Endothelial cell (in vitro differentiated cells): ENCODE measurements around the gene BAG2. TPM values are rescaled to one million over a fixed set of nuclear protein-coding genes. Genes with fewer than 3 reads are reported as not detected.

ENCODE experiments used
- DNase-seq: peaks from one replicate; pipeline ENCODE4 v3.0.0; 2021; ENCODE audit warnings: low spot score
- H3K27ac Mint-ChIP-seq: one replicate; pipeline ENCODE4 v1.8.0; 2021; ENCODE audit warnings: mixed read lengths, inconsistent platforms; ENCODE audit not compliant: unreplicated experiment
- H3K27me3 Mint-ChIP-seq: one replicate; pipeline ENCODE4 v1.8.0; 2021; ENCODE audit warnings: mild to moderate bottlenecking, moderate library complexity, mixed read lengths, inconsistent platforms; ENCODE audit not compliant: unreplicated experiment
- H3K36me3 Mint-ChIP-seq: one replicate; pipeline ENCODE4 v1.8.0; 2021; ENCODE audit warnings: mild to moderate bottlenecking, low read depth, mixed read lengths, inconsistent platforms; ENCODE audit not compliant: unreplicated experiment
- H3K4me1 Mint-ChIP-seq: one replicate; pipeline ENCODE4 v1.8.0; 2021; ENCODE audit warnings: mild to moderate bottlenecking, mixed read lengths, inconsistent platforms; ENCODE audit not compliant: unreplicated experiment
- H3K4me3 Mint-ChIP-seq: one replicate; pipeline ENCODE4 v1.8.0; 2021; ENCODE audit warnings: mild to moderate bottlenecking, mixed read lengths, inconsistent platforms; ENCODE audit not compliant: unreplicated experiment
- H3K9me3 Mint-ChIP-seq: one replicate; pipeline ENCODE4 v1.8.0; 2021; ENCODE audit warnings: mixed read lengths, inconsistent platforms; ENCODE audit not compliant: unreplicated experiment
- total RNA-seq: library from RNA; stranded (reverse); fragmentation: NEBNext Ultra II Directional; extraction: Animal tissue kit (Norgen Biotek cat#: 25700); gene quantifications from one replicate; pipeline ENCODE4 v1.2.1, GENCODE V29; 2021; ENCODE audit not compliant: unreplicated experiment
- TF ChIP-seq, protein P1 (sequence below): fragments of 200-600 bp; sonication (generic); IDR thresholded peaks from one replicate; pipeline ENCODE4 v1.5.0; 2021; ENCODE audit warnings: antibody characterized with exemption; ENCODE audit not compliant: unreplicated experiment

Gene BAG2
- total RNA-seq, 1 donor from 2014 or later = 1.3 TPM

DNA sequence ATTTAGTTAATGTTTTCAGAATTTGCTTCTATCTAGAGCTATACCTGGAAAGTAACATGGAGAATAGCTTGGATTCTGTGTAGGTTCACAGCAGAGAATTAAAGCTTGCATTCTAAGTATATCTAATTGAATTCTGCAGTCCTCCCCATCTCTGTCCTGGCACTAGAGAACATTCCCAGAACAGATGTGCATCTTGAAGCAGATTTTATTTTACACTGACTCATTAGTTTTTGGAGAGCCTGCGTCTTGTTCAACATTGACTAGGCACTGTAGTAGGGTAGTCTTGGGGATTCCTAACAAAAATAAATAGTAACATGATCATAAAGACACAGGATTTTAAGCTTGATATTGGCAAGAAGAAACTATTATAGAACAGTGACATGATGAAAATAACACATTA lies 36.2 kb upstream of the BAG2 start:
- TF ChIP-seq, protein P1, sequence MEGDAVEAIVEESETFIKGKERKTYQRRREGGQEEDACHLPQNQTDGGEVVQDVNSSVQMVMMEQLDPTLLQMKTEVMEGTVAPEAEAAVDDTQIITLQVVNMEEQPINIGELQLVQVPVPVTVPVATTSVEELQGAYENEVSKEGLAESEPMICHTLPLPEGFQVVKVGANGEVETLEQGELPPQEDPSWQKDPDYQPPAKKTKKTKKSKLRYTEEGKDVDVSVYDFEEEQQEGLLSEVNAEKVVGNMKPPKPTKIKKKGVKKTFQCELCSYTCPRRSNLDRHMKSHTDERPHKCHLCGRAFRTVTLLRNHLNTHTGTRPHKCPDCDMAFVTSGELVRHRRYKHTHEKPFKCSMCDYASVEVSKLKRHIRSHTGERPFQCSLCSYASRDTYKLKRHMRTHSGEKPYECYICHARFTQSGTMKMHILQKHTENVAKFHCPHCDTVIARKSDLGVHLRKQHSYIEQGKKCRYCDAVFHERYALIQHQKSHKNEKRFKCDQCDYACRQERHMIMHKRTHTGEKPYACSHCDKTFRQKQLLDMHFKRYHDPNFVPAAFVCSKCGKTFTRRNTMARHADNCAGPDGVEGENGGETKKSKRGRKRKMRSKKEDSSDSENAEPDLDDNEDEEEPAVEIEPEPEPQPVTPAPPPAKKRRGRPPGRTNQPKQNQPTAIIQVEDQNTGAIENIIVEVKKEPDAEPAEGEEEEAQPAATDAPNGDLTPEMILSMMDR = no peak
- no peak overlapping the region for H3K4me3 Mint-ChIP-seq

GRCh38 chr6:57137350-57137749 lies 34.8 kb upstream of the BAG2 start:
- Mint-ChIP-seq H3K9me3 (no peaks in the 10 kb centered on the region), H3K27ac (no peak overlapping the region), H3K4me3 (no peak overlapping the region), H3K4me1 (no peaks in the 10 kb centered on the region), H3K36me3 (peaks cover 15% of the 10 kb centered on the region), H3K27me3 (no peaks in the 10 kb centered on the region)
- TF ChIP-seq, protein P1 = no peak
- no peak for DNase-seq

More for the DNA sequence above, 36.2 kb upstream of the BAG2 start:
- Mint-ChIP-seq H3K9me3 (no peaks in the 10 kb centered on the region), H3K27ac (no peak overlapping the region), H3K27me3 (no peaks in the 10 kb centered on the region), H3K36me3 (peaks cover 10% of the 10 kb centered on the region), H3K4me1 (no peaks in the 10 kb centered on the region)
- no peak for DNase-seq

- no peak for DNase-seq
- no peaks in the 10 kb centered on the region for H3K27me3 Mint-ChIP-seq
- no peak overlapping the region for H3K27ac Mint-ChIP-seq
- H3K9me3 Mint-ChIP-seq = no peaks in the 10 kb centered on the region
- TF ChIP-seq, protein P1 = no peak
- H3K4me1 Mint-ChIP-seq = no peaks in the 10 kb centered on the region
- no peak overlapping the region for H3K4me3 Mint-ChIP-seq
- peaks cover 21% of the 10 kb centered on the region for H3K36me3 Mint-ChIP-seq
These were observed 34.1 kb upstream of the BAG2 start for GRCh38 chr6:57138026-57138425.

DNA sequence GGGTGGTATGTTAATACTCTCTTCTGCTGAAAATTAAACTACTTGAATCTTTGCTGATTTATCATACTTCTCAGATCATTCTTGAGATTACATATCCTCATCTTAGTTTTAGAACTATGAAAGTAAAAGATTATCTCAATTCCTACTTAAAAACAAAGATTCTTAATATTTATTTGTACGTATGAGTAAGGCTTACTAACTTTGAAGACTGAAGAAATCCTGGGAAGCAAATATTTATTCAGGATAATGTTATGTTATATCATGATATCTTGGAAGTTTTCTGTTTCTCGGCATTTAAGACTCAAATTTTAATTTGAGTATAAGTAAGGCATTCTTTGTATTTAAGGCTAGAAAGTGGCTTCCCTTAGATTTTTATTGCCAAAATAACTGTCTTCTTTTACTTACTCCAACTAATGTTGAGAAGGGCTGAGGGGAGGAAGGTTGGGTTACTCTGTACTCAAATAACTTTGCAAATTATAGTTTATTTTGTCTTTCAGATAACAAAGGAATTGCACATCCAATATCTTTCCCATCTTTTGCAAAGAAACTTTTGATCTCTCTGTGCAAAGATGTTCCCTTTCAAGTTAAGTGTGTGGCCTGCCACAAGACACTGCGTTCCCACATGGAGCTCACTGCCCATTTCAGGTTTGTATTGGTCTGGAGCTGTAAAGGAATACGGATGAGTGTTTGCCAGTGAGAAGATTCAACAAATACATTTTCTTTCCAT lies 30.5 kb upstream of the BAG2 start:
- Mint-ChIP-seq H3K9me3 (no peaks in the 10 kb centered on the region), H3K36me3 (peaks cover 21% of the 10 kb centered on the region), H3K4me1 (no peaks in the 10 kb centered on the region), H3K4me3 (peak overlapping the region; percentile 0), H3K27me3 (no peaks in the 10 kb centered on the region), H3K27ac (no peak overlapping the region)
- TF ChIP-seq, protein P1 = no peak
- no peak for DNase-seq

DNA sequence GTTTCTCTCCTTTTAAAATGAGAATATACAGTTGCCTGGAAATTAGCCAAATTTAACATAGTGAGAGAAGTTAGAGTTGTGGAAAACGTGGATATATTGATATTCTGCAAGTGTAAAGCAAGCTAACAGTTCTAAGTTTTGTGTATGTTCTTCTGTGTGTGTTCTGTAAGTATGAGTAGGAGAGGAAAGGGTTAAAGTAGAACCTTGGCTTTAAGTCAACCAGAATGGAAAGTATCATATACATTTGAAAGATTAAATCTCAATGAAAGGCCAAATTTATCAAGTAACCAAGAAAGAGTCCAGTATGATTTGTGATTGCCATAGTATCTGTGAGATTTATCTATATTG lies 30.0 kb upstream of the BAG2 start:
- Mint-ChIP-seq H3K9me3 (no peaks in the 10 kb centered on the region), H3K36me3 (peaks cover 19% of the 10 kb centered on the region), H3K4me1 (no peaks in the 10 kb centered on the region)

More for the DNA sequence above, 30.0 kb upstream of the BAG2 start:
- peak overlapping the region; percentile 0 for H3K4me3 Mint-ChIP-seq
- DNase-seq = no peak
- no peak overlapping the region for H3K27ac Mint-ChIP-seq
- no peaks in the 10 kb centered on the region for H3K27me3 Mint-ChIP-seq
- TF ChIP-seq, protein P1 = no peak
